ENCODE measurements around the gene TUBG2. TPM values are rescaled to one million over a fixed set of nuclear protein-coding genes. Genes with fewer than 3 reads are reported as not detected.

TUBG2 gene
- total and polyA plus RNA-seq, 2 donors = 17.3 to 38.4 TPM

- Histone ChIP-seq H3K4me1 (ENCODE audit: insufficient read depth) (no peaks in the 10 kb centered on the region), H3K27ac (ENCODE audit: low read depth) (no peak overlapping the region), H3K4me3 (ENCODE audit: low read depth, low read length) (no peak overlapping the region), H3K36me3 (ENCODE audit: insufficient read depth) (no peaks in the 10 kb centered on the region)
- DNase-seq (ENCODE audit: extremely low spot score) = no peak
- WGBS = 76% methylated on average over 27 of the region's 27 CpGs
Observed at GRCh38 chr17:42687707-42688320, 28.7 kb downstream of the TUBG2 start.

- WGBS = 80% methylated on average over 10 of the region's 10 CpGs
- no peaks in the 10 kb centered on the region for H3K36me3 ChIP-seq (ENCODE audit: insufficient read depth)
- no peak overlapping the region for H3K4me3 ChIP-seq (ENCODE audit: low read depth, low read length)
- no peak for DNase-seq (ENCODE audit: extremely low spot score)
- no peaks in the 10 kb centered on the region for H3K4me1 ChIP-seq (ENCODE audit: insufficient read depth)
- no peak overlapping the region for H3K27ac ChIP-seq (ENCODE audit: low read depth)
Observed at GRCh38 chr17:42690596-42690995, 31.5 kb downstream of the TUBG2 start.

DNA sequence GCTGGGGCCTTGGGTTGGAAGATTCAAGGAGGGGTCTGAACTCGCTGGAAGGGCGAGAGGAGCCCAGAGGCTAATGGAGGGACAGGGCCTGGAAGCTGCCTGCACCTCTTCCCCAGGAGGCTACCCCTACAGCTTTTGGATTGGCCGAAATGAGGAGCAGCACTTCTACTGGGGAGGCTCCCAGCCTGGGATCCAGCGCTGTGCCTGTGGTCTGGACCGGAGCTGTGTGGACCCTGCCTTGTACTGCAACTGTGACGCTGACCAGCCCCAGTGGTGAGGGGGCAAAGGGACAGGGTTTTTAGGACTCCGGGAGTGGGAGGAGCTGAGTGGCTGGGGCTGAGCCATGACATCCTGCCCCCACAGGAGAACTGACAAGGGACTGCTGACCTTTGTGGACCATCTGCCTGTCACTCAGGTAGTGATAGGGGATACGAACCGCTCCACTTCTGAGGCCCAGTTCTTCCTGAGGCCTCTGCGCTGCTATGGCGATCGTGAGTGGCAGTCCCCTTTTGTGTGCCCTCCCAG, 32.0 kb downstream of the TUBG2 start:
- H3K4me1 ChIP-seq (ENCODE audit: insufficient read depth) = no peaks in the 10 kb centered on the region
- H3K36me3 ChIP-seq (ENCODE audit: insufficient read depth) = no peaks in the 10 kb centered on the region
- no peak overlapping the region for H3K4me3 ChIP-seq (ENCODE audit: low read depth, low read length)
- 87% methylated on average over 12 of the region's 12 CpGs for WGBS
- DNase-seq (ENCODE audit: extremely low spot score) = no peak
- no peak overlapping the region for H3K27ac ChIP-seq (ENCODE audit: low read depth)

GRCh38 chr17:42692489-42692888, 33.4 kb downstream of the TUBG2 start:
- no peak for DNase-seq (ENCODE audit: extremely low spot score)
- Histone ChIP-seq H3K4me3 (ENCODE audit: low read depth, low read length) (no peak overlapping the region), H3K4me1 (ENCODE audit: insufficient read depth) (no peaks in the 10 kb centered on the region), H3K27ac (ENCODE audit: low read depth) (no peak overlapping the region), H3K36me3 (ENCODE audit: insufficient read depth) (no peaks in the 10 kb centered on the region)
- 79% methylated on average over 11 of the region's 11 CpGs for WGBS

DNA sequence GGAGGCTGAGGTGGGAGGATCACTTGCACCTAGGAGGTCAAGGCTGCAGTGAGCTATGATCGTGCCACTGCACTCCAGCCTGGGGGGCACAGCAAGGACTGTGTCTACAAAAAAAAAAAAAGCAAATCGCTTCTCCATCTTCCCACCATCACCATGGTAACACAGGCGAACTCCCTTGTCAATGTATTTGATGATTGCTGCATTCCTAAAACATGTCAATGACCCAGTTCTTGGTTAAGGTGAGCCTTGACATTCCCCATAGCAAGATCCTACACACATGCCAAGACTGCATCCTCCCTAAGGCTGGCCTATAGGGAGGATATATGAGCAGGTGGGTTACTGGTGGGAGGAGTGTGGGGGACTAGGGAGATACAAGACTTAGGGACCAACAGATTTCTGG, 35.4 kb downstream of the TUBG2 start:
- Histone ChIP-seq H3K4me1 (ENCODE audit: insufficient read depth) (no peaks in the 10 kb centered on the region), H3K36me3 (ENCODE audit: insufficient read depth) (no peaks in the 10 kb centered on the region), H3K27ac (ENCODE audit: low read depth) (no peak overlapping the region), H3K4me3 (ENCODE audit: low read depth, low read length) (no peak overlapping the region)
- DNase-seq (ENCODE audit: extremely low spot score) = no peak
- WGBS = 92% methylated on average over 3 of the region's 3 CpGs

DNA sequence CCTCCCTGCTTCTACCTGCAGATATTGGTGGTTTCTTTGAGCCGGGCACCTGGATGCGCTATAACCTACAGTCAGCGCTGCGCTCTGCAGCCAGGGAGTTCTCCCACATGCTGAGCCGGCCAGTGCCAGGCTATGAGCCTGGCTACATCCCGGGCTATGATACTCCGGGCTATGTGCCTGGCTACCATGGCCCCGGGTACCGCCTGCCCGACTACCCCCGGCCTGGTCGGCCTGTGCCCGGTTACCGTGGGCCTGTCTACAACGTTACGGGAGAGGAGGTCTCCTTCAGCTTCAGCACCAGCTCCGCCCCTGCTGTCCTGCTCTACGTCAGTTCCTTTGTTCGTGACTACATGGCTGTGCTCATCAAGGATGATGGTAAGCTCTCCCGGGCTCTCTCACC, 36.4 kb downstream of the TUBG2 start:
- H3K36me3 ChIP-seq (ENCODE audit: insufficient read depth) = no peaks in the 10 kb centered on the region

DNA sequence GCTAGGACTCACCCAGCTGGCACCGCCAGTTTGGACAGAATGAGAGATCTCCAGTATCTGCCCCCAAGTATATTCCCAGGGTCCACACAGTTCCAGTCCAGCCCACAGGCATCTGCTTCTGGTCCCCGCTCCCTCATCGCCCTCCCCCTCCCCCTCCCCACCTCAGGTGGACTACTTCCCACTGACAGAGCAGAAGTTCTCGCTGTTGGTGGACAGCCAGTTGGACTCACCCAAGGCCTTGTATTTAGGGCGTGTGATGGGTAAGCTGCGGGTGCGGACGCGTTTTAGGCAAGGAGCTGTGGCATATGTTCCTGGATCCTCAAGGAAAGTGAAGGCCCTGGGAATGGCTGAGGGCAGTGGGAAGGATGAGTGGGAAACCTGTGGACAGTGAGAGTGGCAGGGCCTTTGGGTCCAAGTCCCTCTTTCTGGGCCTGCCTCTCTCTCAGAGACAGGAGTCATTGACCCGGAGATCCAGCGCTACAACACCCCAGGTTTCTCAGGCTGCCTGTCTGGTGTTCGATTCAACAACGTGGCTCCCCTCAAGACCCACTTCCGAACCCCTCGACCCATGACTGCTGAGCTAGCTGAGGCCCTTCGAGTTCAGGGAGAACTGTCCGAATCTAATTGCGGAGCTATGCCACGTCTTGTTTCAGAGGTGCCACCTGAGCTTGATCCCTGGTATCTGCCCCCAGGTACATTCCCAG, 38.2 kb downstream of the TUBG2 start:
- H3K36me3 ChIP-seq (ENCODE audit: insufficient read depth) = no peaks in the 10 kb centered on the region
- 92% methylated on average over 19 of the region's 19 CpGs for WGBS
- DNase-seq (ENCODE audit: extremely low spot score) = no peak

More for the DNA sequence above, 36.4 kb downstream of the TUBG2 start:
- Histone ChIP-seq H3K4me3 (ENCODE audit: low read depth, low read length) (no peak overlapping the region), H3K4me1 (ENCODE audit: insufficient read depth) (no peaks in the 10 kb centered on the region), H3K27ac (ENCODE audit: low read depth) (no peak overlapping the region)
- no peak for DNase-seq (ENCODE audit: extremely low spot score)
- WGBS = 90% methylated on average over 20 of the region's 20 CpGs

DNA sequence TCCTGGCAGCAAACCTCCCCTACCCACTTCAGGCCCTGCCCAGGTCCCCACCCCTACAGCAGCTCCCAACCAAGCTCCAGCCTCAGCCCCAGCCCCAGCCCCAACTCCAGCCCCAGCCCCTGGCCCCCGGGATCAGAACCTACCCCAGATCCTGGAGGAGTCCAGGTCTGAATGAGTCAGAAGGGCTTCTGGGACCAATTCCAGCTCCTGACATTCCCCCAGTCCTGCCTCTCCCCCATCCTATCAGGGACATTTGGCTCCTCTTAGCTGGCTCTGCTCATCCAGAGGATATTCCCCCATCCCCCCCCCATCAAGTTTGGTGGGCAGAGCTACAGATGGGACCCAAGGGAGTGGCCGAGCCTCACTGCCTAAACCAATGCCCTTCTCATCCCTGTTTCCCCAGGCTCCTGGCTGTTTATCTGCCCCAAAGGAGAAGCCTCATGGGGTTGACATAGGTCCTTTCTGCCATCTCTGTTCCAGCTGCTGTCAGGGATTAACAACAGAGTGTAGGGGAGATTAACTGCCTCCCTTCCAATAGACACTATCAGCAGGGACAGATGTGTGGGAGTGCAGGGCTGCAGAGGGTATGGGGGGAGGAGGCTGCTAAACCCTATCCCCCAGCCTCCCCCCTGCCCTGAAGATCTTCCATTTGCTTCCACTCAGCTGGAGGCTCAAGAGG, 39.8 kb downstream of the TUBG2 start:
- Histone ChIP-seq H3K27ac (ENCODE audit: low read depth) (no peak overlapping the region), H3K4me3 (ENCODE audit: low read depth, low read length) (no peak overlapping the region), H3K4me1 (ENCODE audit: insufficient read depth) (no peaks in the 10 kb centered on the region), H3K36me3 (ENCODE audit: insufficient read depth) (no peaks in the 10 kb centered on the region)
- 26% methylated on average over 2 of the region's 2 CpGs for WGBS
- no peak for DNase-seq (ENCODE audit: extremely low spot score)

More for the DNA sequence above, 38.2 kb downstream of the TUBG2 start:
- Histone ChIP-seq H3K27ac (ENCODE audit: low read depth) (no peak overlapping the region), H3K4me3 (ENCODE audit: low read depth, low read length) (no peak overlapping the region), H3K4me1 (ENCODE audit: insufficient read depth) (no peaks in the 10 kb centered on the region)

DNA sequence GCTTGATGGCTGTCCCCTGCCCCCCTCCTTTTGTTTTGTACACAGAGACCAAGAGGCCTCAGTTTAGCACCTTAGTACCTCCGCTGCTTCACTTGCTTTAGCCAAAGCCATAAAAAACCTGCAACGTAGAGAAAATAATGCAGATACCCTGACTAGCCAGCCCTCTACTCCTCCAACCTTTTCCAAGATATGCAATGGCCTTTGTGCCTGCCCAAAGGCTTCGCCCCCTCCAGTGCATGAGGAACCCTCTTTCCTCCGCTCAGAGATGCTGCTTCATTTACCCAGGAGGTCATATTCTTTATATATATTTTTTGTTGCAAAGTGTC, 40.3 kb downstream of the TUBG2 start:
- Histone ChIP-seq H3K36me3 (ENCODE audit: insufficient read depth) (no peaks in the 10 kb centered on the region), H3K4me3 (ENCODE audit: low read depth, low read length) (no peak overlapping the region), H3K4me1 (ENCODE audit: insufficient read depth) (no peaks in the 10 kb centered on the region), H3K27ac (ENCODE audit: low read depth) (no peak overlapping the region)
- 76% methylated on average over 4 of the region's 4 CpGs for WGBS
- DNase-seq (ENCODE audit: extremely low spot score) = no peak

GRCh38 chr17:42700586-42701289, 41.7 kb downstream of the TUBG2 start:
- 81% methylated on average over 10 of the region's 10 CpGs for WGBS
- DNase-seq (ENCODE audit: extremely low spot score) = no peak
- no peaks in the 10 kb centered on the region for H3K4me1 ChIP-seq (ENCODE audit: insufficient read depth)
- no peaks in the 10 kb centered on the region for H3K36me3 ChIP-seq (ENCODE audit: insufficient read depth)
- no peak overlapping the region for H3K4me3 ChIP-seq (ENCODE audit: low read depth, low read length)
- no peak overlapping the region for H3K27ac ChIP-seq (ENCODE audit: low read depth)

GRCh38 chr17:42702446-42702845, 43.4 kb downstream of the TUBG2 start:
- no peaks in the 10 kb centered on the region for H3K4me1 ChIP-seq (ENCODE audit: insufficient read depth)
- no peak overlapping the region for H3K27ac ChIP-seq (ENCODE audit: low read depth)
- no peaks in the 10 kb centered on the region for H3K36me3 ChIP-seq (ENCODE audit: insufficient read depth)
- no peak for DNase-seq (ENCODE audit: extremely low spot score)
- 86% methylated on average over 11 of the region's 11 CpGs for WGBS
- no peak overlapping the region for H3K4me3 ChIP-seq (ENCODE audit: low read depth, low read length)

DNA sequence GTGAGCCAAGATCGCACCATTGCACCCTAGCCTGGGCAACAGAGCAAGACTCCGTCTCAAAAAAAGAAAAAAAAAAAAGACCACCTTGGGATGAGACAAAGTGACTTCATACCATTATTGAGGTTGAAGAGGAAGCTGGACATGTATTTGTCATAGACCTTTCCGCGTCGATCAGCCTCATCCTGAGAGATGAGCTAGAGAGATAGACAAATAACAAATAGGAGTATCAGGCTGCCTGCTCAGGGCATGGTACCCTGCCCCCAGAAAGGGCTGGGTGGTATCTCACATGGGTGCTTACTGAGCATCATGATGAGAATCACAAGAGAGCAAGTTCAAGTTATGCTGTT, 45.4 kb downstream of the TUBG2 start:
- no peaks in the 10 kb centered on the region for H3K4me1 ChIP-seq (ENCODE audit: insufficient read depth)
- no peak for DNase-seq (ENCODE audit: extremely low spot score)
- no peak overlapping the region for H3K4me3 ChIP-seq (ENCODE audit: low read depth, low read length)
- peaks cover 4% of the 10 kb centered on the region for H3K36me3 ChIP-seq (ENCODE audit: insufficient read depth)
- no peak overlapping the region for H3K27ac ChIP-seq (ENCODE audit: low read depth)
- 95% methylated on average over 5 of the region's 5 CpGs for WGBS

- no peak for DNase-seq (ENCODE audit: extremely low spot score)
- WGBS = 83% methylated on average over 8 of the region's 8 CpGs
Observed at GRCh38 chr17:42704837-42705494, 45.9 kb downstream of the TUBG2 start.

More at GRCh38 chr17:42704837-42705494, 45.9 kb downstream of the TUBG2 start:
- H3K36me3 ChIP-seq (ENCODE audit: insufficient read depth) = peaks cover 4% of the 10 kb centered on the region
- H3K4me3 ChIP-seq (ENCODE audit: low read depth, low read length) = no peak overlapping the region
- no peaks in the 10 kb centered on the region for H3K4me1 ChIP-seq (ENCODE audit: insufficient read depth)
- no peak overlapping the region for H3K27ac ChIP-seq (ENCODE audit: low read depth)
